H9 (cell line): ENCODE measurements around the gene DYRK1A. TPM values are rescaled to one million over a fixed set of nuclear protein-coding genes. Genes with fewer than 3 reads are reported as not detected.

Experiments
- DNase-seq: peaks from one replicate; pipeline ENCODE4 v3.0.0-alpha.2; 2017
- H2AFZ ChIP-seq: one replicate; pipeline ENCODE4 v1.6.1; 2013; ENCODE audit warnings: mild to moderate bottlenecking, low read length, control low read depth, moderate library complexity
- H2AK5ac ChIP-seq: 2 replicates; pipeline ENCODE4 v1.6.1; 2013; ENCODE audit warnings: low read length, control low read depth, mixed read lengths; ENCODE audit not compliant: insufficient read length
- H2BK120ac ChIP-seq: one replicate; pipeline ENCODE4 v1.6.1; 2013; ENCODE audit warnings: low read depth, mild to moderate bottlenecking, low read length, control low read depth, inconsistent platforms; ENCODE audit not compliant: poor library complexity, severe bottlenecking
- H2BK12ac ChIP-seq: 2 replicates; pipeline ENCODE4 v1.6.1; 2013; ENCODE audit warnings: low read length, control low read depth, mixed read lengths, low read depth; ENCODE audit not compliant: insufficient read length
- H2BK15ac ChIP-seq: 2 replicates; pipeline ENCODE4 v1.6.1; 2013; ENCODE audit warnings: low read depth, low read length, control low read depth
- H2BK20ac ChIP-seq: one replicate; pipeline ENCODE4 v1.6.1; 2013; ENCODE audit warnings: low read depth, mild to moderate bottlenecking, low read length, control low read depth, inconsistent platforms; ENCODE audit not compliant: poor library complexity, severe bottlenecking
- H2BK5ac ChIP-seq: 2 replicates; pipeline ENCODE4 v1.6.1; 2013; ENCODE audit warnings: low read length, control low read depth, mixed read lengths; ENCODE audit not compliant: insufficient read length
- H3K14ac ChIP-seq: 2 replicates; pipeline ENCODE4 v1.6.1; 2013; ENCODE audit warnings: low read length, control low read depth; ENCODE audit not compliant: insufficient read depth
- H3K18ac ChIP-seq: 2 replicates; pipeline ENCODE4 v1.6.1; 2013; ENCODE audit warnings: low read depth, mild to moderate bottlenecking, mixed read lengths, low read length, control low read depth; ENCODE audit not compliant: insufficient read length
- H3K23ac ChIP-seq: 2 replicates; pipeline ENCODE4 v1.6.1; 2013; ENCODE audit warnings: low read length, control low read depth, mixed read lengths, low read depth; ENCODE audit not compliant: insufficient read length
- H3K23me2 ChIP-seq: 2 replicates; pipeline ENCODE4 v1.6.1; 2013; ENCODE audit warnings: low read depth, mild to moderate bottlenecking, mixed read lengths, low read length, control low read depth; ENCODE audit not compliant: insufficient read length, poor library complexity, severe bottlenecking
- H3K27ac ChIP-seq: 2 replicates; pipeline ENCODE4 v1.5.1; 2013; ENCODE audit warnings: low read length, control low read depth, mixed read lengths, low read depth; ENCODE audit not compliant: insufficient read length
- H3K27me3 ChIP-seq: 2 replicates; pipeline ENCODE4 v1.6.1; 2013; ENCODE audit warnings: low read length, control low read depth, inconsistent platforms; ENCODE audit not compliant: insufficient read depth
- H3K4ac ChIP-seq: 2 replicates; pipeline ENCODE4 v1.6.1; 2013; ENCODE audit warnings: low read depth, mild to moderate bottlenecking, control low read depth, inconsistent platforms, low read length, moderate library complexity
- H3K4me1 ChIP-seq: 2 replicates; pipeline ENCODE4 v1.6.1; 2013; ENCODE audit warnings: low read length, control low read depth, inconsistent platforms; ENCODE audit not compliant: insufficient read depth
- H3K4me2 ChIP-seq: 2 replicates; pipeline ENCODE4 v1.6.1; 2013; ENCODE audit warnings: low read length, control low read depth, mixed read lengths; ENCODE audit not compliant: insufficient read length, insufficient read depth
- H3K56ac ChIP-seq: 2 replicates; pipeline ENCODE4 v1.6.1; 2013; ENCODE audit warnings: low read depth, mild to moderate bottlenecking, mixed read lengths, low read length, control low read depth; ENCODE audit not compliant: insufficient read length
- H3K79me1 ChIP-seq: 2 replicates; pipeline ENCODE4 v1.6.1; 2013; ENCODE audit warnings: low read depth, mild to moderate bottlenecking, moderate library complexity, low read length, control low read depth, inconsistent platforms; ENCODE audit not compliant: insufficient read depth, poor library complexity, severe bottlenecking
- H3K79me2 ChIP-seq: 2 replicates; pipeline ENCODE4 v1.6.1; 2013; ENCODE audit warnings: low read length, control low read depth, inconsistent platforms; ENCODE audit not compliant: insufficient read depth
- H3K9ac ChIP-seq: 2 replicates; pipeline ENCODE4 v1.6.1; 2013; ENCODE audit warnings: low read length, control low read depth, mixed read lengths; ENCODE audit not compliant: insufficient read length; ENCODE audit errors: extremely low read depth
- H3K9me3 ChIP-seq: one replicate; pipeline ENCODE4 v1.6.1; 2013; ENCODE audit warnings: low read depth, low read length, inconsistent platforms; ENCODE audit not compliant: control insufficient read depth
- H3T11ph ChIP-seq: one replicate; pipeline ENCODE4 v1.6.1; 2013; ENCODE audit warnings: mild to moderate bottlenecking, low read length, control low read depth, inconsistent platforms
- H4K20me1 ChIP-seq: one replicate; pipeline ENCODE4 v1.6.1; 2013; ENCODE audit not compliant: control insufficient read depth, insufficient read length, insufficient read depth
- H4K5ac ChIP-seq: 2 replicates; pipeline ENCODE4 v1.6.1; 2013; ENCODE audit warnings: low read depth, mild to moderate bottlenecking, mixed read lengths, low read length, control low read depth; ENCODE audit not compliant: insufficient read length
- H4K8ac ChIP-seq: replicated peaks from 2 replicates; pipeline ENCODE4 v1.6.1; 2013; ENCODE audit warnings: low read length, control low read depth, mixed read lengths, low read depth; ENCODE audit not compliant: insufficient read length
- H4K91ac ChIP-seq: 2 replicates; pipeline ENCODE4 v1.6.1; 2013; ENCODE audit warnings: low read depth, mild to moderate bottlenecking, moderate library complexity, mixed read lengths, low read length, control low read depth; ENCODE audit not compliant: insufficient read length
- H3K27ac Mint-ChIP-seq, 3 experiments: 2 replicates in 2 of 3; 3 replicates in 1 of 3; pipeline ENCODE4 v1.8.0; 2020 to 2021; ENCODE audit warnings: mixed read lengths in 3 of 3, mild to moderate bottlenecking in 1 of 3, moderate library complexity in 1 of 3
- H3K27me3 Mint-ChIP-seq: 2 replicates; pipeline ENCODE4 v1.8.0; 2021; ENCODE audit warnings: low read depth, mild to moderate bottlenecking, moderate library complexity, mixed read lengths
- H3K36me3 Mint-ChIP-seq, 3 experiments: 2 replicates in 2 of 3; 3 replicates in 1 of 3; pipeline ENCODE4 v1.8.0; 2020 to 2021; ENCODE audit warnings: low read depth in 3 of 3, mixed read lengths in 3 of 3; ENCODE audit not compliant: insufficient read depth in 1 of 3
- H3K4me1 Mint-ChIP-seq, 2 experiments: 2 replicates each; pipeline ENCODE4 v1.8.0; 2020; ENCODE audit warnings: mixed read lengths in 2 of 2
- H3K4me3 Mint-ChIP-seq, 2 experiments: 2 replicates in 1 of 2; 3 replicates in 1 of 2; pipeline ENCODE4 v1.8.0; 2020 to 2021; ENCODE audit warnings: mild to moderate bottlenecking in 2 of 2, mixed read lengths in 2 of 2, moderate library complexity in 1 of 2
- H3K9me3 Mint-ChIP-seq, 2 experiments: 2 replicates in 1 of 2; 3 replicates in 1 of 2; pipeline ENCODE4 v1.8.0; 2020; ENCODE audit warnings: mild to moderate bottlenecking in 2 of 2, mixed read lengths in 2 of 2, moderate library complexity in 1 of 2
- CTCF ChIP-seq: fragments of 200-600 bp; sonication (generic); conservative IDR thresholded peaks from 3 replicates; pipeline ENCODE4 v1.8.0; 2021; ENCODE audit warnings: antibody characterized with exemption, mild to moderate bottlenecking
- WGBS: extraction: QIAGEN DNeasy Blood & Tissue Kit; methylation state at CpG from one replicate; pipeline ENCODE4 v1.1.7; 2013; ENCODE audit warnings: missing lambda C conversion rate, low lambda C conversion rate, mixed read lengths; ENCODE audit not compliant: insufficient read length; ENCODE audit errors: extremely low coverage; 5-methylcytosine and 5-hydroxymethylcytosine counted together
- long read RNA-seq: library from polyadenylated mRNA; unstranded; transcript quantifications from one replicate; pipeline ENCODE4 v2.0.0, GENCODE V29; 2020
- total RNA-seq: library from RNA; stranded (reverse); gene quantifications from 2 replicates; pipeline ENCODE4 v1.2.1, GENCODE V29; 2021

Gene DYRK1A
- 73.6 and 76.6 TPM in 2 replicates for total RNA-seq
- long read RNA-seq, partial matches to known transcripts, result 0 of 14 reads
- long read RNA-seq, other reads (novel, unspliced or antisense), result 14 of 14 reads

DNA sequence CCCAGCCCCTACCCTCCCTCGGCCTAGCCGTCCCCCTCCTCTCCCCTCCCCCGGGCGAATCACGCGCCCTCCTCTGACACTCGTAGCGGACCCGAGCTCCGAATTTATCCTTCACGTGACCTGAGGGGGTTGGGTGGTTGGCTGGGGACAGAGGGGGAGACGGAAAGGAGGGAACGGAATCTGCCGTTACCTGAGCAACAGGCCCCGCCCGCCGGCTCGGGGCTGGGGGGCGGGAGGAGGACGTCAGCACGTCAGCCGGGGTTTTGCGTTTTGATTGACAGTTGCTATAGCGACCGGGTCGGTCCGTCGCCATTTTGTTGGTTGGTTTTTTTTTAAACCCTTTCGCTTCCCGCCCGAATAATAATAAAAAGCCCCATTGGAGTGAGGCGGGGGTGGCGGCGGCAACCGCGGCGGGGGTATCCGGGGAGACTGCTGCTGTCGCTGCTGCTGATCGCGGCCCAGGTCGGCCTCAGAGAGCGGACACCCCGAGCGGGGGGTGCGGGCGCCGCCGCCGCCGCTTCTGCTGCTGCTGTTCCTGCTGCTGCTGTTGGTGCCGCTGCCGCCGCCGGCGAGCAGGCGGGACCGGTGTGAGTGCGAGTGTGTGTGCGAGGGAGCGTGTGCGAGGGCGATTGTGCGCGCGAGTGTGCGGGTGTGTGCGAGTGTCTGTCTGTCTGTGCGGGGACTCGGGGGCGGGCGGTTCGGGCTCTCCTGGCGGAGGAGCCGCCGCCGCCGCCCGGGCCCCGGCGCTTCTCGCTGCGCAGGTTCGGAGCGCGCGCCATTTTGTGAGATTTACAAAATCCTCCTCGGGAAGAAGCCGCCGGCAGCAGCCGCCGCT is at the start of gene DYRK1A:
Gene DYRK1A, plus strand, starts transcription at position 292 of the 835 bp plus-strand sequence. CDS start 53,602 bp downstream, outside the sequence.
- Histone ChIP-seq H3K9me3 (no peaks in the 10 kb centered on the region), H2BK5ac (peak within 1 kb of the TSS; percentile 70), H3K23me2 (peaks cover 11% of the 10 kb centered on the region), H2BK120ac (peak within 1 kb of the TSS; percentile 75), H3K4me1 (no peaks in the 10 kb centered on the region), H2BK12ac (peak within 1 kb of the TSS; percentile 98), H3K14ac (peak within 1 kb of the TSS; percentile 95), H2AK5ac (peak within 1 kb of the TSS; percentile 25), H4K8ac (peak within 1 kb of the TSS; percentile 41), H3K79me1 (no peaks in the 10 kb centered on the region), H3K56ac (peak within 1 kb of the TSS; percentile 89), H3K18ac (peak within 1 kb of the TSS; percentile 99), H4K91ac (no peak within 1 kb of the TSS), H3K27ac (peak within 1 kb of the TSS; percentile 91), H3T11ph (no peak within 1 kb of the TSS), H3K4me2 (peak within 1 kb of the TSS; percentile 98), H3K9ac (peak within 1 kb of the TSS; percentile 99), H2BK15ac (no peak within 1 kb of the TSS), H3K79me2 (peaks cover 31% of the 10 kb centered on the region), H2BK20ac (no peak within 1 kb of the TSS), H3K23ac (no peak within 1 kb of the TSS), H3K27me3 (no peaks in the 10 kb centered on the region), H4K20me1 (no peaks in the 10 kb centered on the region), H2AFZ (no peak within 1 kb of the TSS), H3K4ac (peak within 1 kb of the TSS; percentile 98; the same call in 1 of the 2 replicates), H4K5ac (peak within 1 kb of the TSS; percentile 49)
- Mint-ChIP-seq H3K9me3 (peaks cover 4 to 6% of the 10 kb centered on the region in 2 experiments), H3K27ac (peak within 1 kb of the TSS; percentile 99 to 100 (median 100)), H3K4me1 (peaks cover 38 to 40% of the 10 kb centered on the region in 2 experiments), H3K36me3 (peaks cover 2 to 4% (median 4%) of the 10 kb centered on the region in 3 experiments), H3K27me3 (no peaks in the 10 kb centered on the region), H3K4me3 (peak within 1 kb of the TSS; percentile 94 to 100)
- peak; percentile 99 for DNase-seq
- no peak for TF ChIP-seq CTCF
- no CpG with 5 or more reads among the region's 92 CpGs for WGBS
